NCI-H748 (cell line): ENCODE data around the gene CAMKK1.

Experiments
- DNase-seq: peaks from one replicate; lab custom pipeline; 2025; ENCODE audit not compliant: unreplicated experiment; lab: John Stamatoyannopoulos, UW

CAMKK1 gene

GRCh38 chr17:3893003-3893719, at the start of gene CAMKK1:
TSS of gene CAMKK1 (minus strand) at chr17:3893053. CDS start at chr17:3885687, 7,366 bp downstream.
- DNase-seq: peak; percentile 93

GRCh38 chr17:3940965-3941698, 48.3 kb upstream of the CAMKK1 start:
- DNase-seq: no peak

GRCh38 chr17:3937359-3937758, 44.5 kb upstream of the CAMKK1 start:
- DNase-seq: no peak

- no peak for DNase-seq
Measured at GRCh38 chr17:3935825-3936355, 43.0 kb upstream of the CAMKK1 start.

- peak; percentile 76 for DNase-seq
Measured at GRCh38 chr17:3935140-3935542, 42.3 kb upstream of the CAMKK1 start.

GRCh38 chr17:3929764-3930163, 36.9 kb upstream of the CAMKK1 start:
- DNase-seq: no peak

- DNase-seq: no peak
Measured at GRCh38 chr17:3929181-3929580, 36.3 kb upstream of the CAMKK1 start.

- no peak for DNase-seq
Measured at GRCh38 chr17:3928406-3928805, 35.6 kb upstream of the CAMKK1 start.

GRCh38 chr17:3927628-3928340, 34.9 kb upstream of the CAMKK1 start:
- DNase-seq: no peak

GRCh38 chr17:3926860-3927627, 34.2 kb upstream of the CAMKK1 start:
- DNase-seq: no peak

- no peak for DNase-seq
Measured at GRCh38 chr17:3925684-3926485, 33.0 kb upstream of the CAMKK1 start.

- DNase-seq: no peak
Measured at GRCh38 chr17:3924512-3925350, 31.9 kb upstream of the CAMKK1 start.

GRCh38 chr17:3923466-3924190, 30.8 kb upstream of the CAMKK1 start:
- DNase-seq: peak; percentile 56

GRCh38 chr17:3922765-3923164, 29.9 kb upstream of the CAMKK1 start:
- DNase-seq: no peak

GRCh38 chr17:3921502-3922319, 28.9 kb upstream of the CAMKK1 start:
- DNase-seq: no peak

- DNase-seq: no peak
Measured at GRCh38 chr17:3921006-3921405, 28.2 kb upstream of the CAMKK1 start.

GRCh38 chr17:3919123-3919624, 26.3 kb upstream of the CAMKK1 start:
- DNase-seq: no peak
